ENCODE data around the gene ZNF670. TPM values are rescaled to one million over a fixed set of nuclear protein-coding genes. Genes with fewer than 3 reads are reported as not detected.

Gene ZNF670
- total RNA-seq, 1 experiment from 2014 or later: 6.0 TPM

GRCh38 chr1:247088967-247089366 is 10.4 kb upstream of the ZNF670 start:
- Mint-ChIP-seq H3K27ac (ENCODE audit: unreplicated experiment) (no peak overlapping the region), H3K4me1 (ENCODE audit: low read depth, unreplicated experiment) (no peaks in the 10 kb centered on the region), H3K27me3 (ENCODE audit: insufficient read depth, unreplicated experiment) (no peaks in the 10 kb centered on the region), H3K36me3 (ENCODE audit: insufficient read depth, unreplicated experiment) (no peaks in the 10 kb centered on the region), H3K4me3 (ENCODE audit: unreplicated experiment) (no peak overlapping the region), H3K9me3 (ENCODE audit: unreplicated experiment) (peaks cover 10% of the 10 kb centered on the region)
- ChIA-PET CTCF (no interaction called here), POLR2A (no interaction called here)
- no TSS peak for BruUV-seq (replicated peaks)
- Histone ChIP-seq H3K9me3 (peaks cover under 1% of the 10 kb centered on the region), H3K27me3 (replicated peaks; ENCODE audit: control insufficient read depth, insufficient read depth, low read length) (no peaks in the 10 kb centered on the region), H3K4me3 (ENCODE audit: low read depth, low read length) (no peak overlapping the region), H3K4me1 (no peaks in the 10 kb centered on the region), H3K36me3 (ENCODE audit: control insufficient read depth, insufficient read depth, low read length) (no peaks in the 10 kb centered on the region)
- TF ChIP-seq, protein P1, sequence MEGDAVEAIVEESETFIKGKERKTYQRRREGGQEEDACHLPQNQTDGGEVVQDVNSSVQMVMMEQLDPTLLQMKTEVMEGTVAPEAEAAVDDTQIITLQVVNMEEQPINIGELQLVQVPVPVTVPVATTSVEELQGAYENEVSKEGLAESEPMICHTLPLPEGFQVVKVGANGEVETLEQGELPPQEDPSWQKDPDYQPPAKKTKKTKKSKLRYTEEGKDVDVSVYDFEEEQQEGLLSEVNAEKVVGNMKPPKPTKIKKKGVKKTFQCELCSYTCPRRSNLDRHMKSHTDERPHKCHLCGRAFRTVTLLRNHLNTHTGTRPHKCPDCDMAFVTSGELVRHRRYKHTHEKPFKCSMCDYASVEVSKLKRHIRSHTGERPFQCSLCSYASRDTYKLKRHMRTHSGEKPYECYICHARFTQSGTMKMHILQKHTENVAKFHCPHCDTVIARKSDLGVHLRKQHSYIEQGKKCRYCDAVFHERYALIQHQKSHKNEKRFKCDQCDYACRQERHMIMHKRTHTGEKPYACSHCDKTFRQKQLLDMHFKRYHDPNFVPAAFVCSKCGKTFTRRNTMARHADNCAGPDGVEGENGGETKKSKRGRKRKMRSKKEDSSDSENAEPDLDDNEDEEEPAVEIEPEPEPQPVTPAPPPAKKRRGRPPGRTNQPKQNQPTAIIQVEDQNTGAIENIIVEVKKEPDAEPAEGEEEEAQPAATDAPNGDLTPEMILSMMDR (IDR thresholded peaks at IDR 0.05; ENCODE audit: insufficient read depth in 1 of 2, low read depth in 1 of 2, low read length in 1 of 2, severe bottlenecking in 1 of 2, unreplicated experiment in 1 of 2): no peak
- intact Hi-C loops (cut with micrococcal nuclease; ENCODE audit: unreplicated experiment): no loop called here
- no peak for DNase-seq

GRCh38 chr1:247087256-247087655 is 8.6 kb upstream of the ZNF670 start:
- Mint-ChIP-seq H3K27ac (ENCODE audit: unreplicated experiment) (no peak overlapping the region), H3K36me3 (ENCODE audit: insufficient read depth, unreplicated experiment) (no peaks in the 10 kb centered on the region), H3K4me1 (ENCODE audit: low read depth, unreplicated experiment) (no peaks in the 10 kb centered on the region), H3K27me3 (ENCODE audit: insufficient read depth, unreplicated experiment) (no peaks in the 10 kb centered on the region), H3K4me3 (ENCODE audit: unreplicated experiment) (no peak overlapping the region), H3K9me3 (ENCODE audit: unreplicated experiment) (peaks cover 10% of the 10 kb centered on the region)
- ChIA-PET POLR2A (no interaction called here), CTCF (no interaction called here)
- no TSS peak for BruUV-seq (replicated peaks)
- no peaks in the 10 kb centered on the region for H3K27me3 ChIP-seq (replicated peaks; ENCODE audit: control insufficient read depth, insufficient read depth, low read length)
- no peaks in the 10 kb centered on the region for H3K4me1 ChIP-seq
- intact Hi-C loops (cut with micrococcal nuclease; ENCODE audit: unreplicated experiment): no loop called here
- H3K36me3 ChIP-seq (ENCODE audit: control insufficient read depth, insufficient read depth, low read length): no peaks in the 10 kb centered on the region
- H3K9me3 ChIP-seq: peaks cover 5% of the 10 kb centered on the region
- DNase-seq: no peak
- no peak overlapping the region for H3K4me3 ChIP-seq (ENCODE audit: low read depth, low read length)
- TF ChIP-seq, protein P1 (IDR thresholded peaks at IDR 0.05; ENCODE audit: insufficient read depth in 1 of 2, low read depth in 1 of 2, low read length in 1 of 2, severe bottlenecking in 1 of 2, unreplicated experiment in 1 of 2): no peak

- intact Hi-C loops (cut with micrococcal nuclease; ENCODE audit: unreplicated experiment): no loop called here
- H3K9me3 ChIP-seq: peaks cover 5% of the 10 kb centered on the region
- Mint-ChIP-seq H3K4me3 (ENCODE audit: unreplicated experiment) (no peak overlapping the region), H3K27me3 (ENCODE audit: insufficient read depth, unreplicated experiment) (no peaks in the 10 kb centered on the region), H3K27ac (ENCODE audit: unreplicated experiment) (no peak overlapping the region), H3K36me3 (ENCODE audit: insufficient read depth, unreplicated experiment) (no peaks in the 10 kb centered on the region), H3K9me3 (ENCODE audit: unreplicated experiment) (peaks cover 19% of the 10 kb centered on the region), H3K4me1 (ENCODE audit: low read depth, unreplicated experiment) (no peaks in the 10 kb centered on the region)
- ChIA-PET POLR2A (no interaction called here), CTCF (no interaction called here)
- H3K4me1 ChIP-seq: no peaks in the 10 kb centered on the region
- H3K27me3 ChIP-seq (replicated peaks; ENCODE audit: control insufficient read depth, insufficient read depth, low read length): no peaks in the 10 kb centered on the region
- TF ChIP-seq, protein P1 (IDR thresholded peaks at IDR 0.05; ENCODE audit: insufficient read depth in 1 of 2, low read depth in 1 of 2, low read length in 1 of 2, severe bottlenecking in 1 of 2, unreplicated experiment in 1 of 2): no peak
- DNase-seq: no peak
- no peaks in the 10 kb centered on the region for H3K36me3 ChIP-seq (ENCODE audit: control insufficient read depth, insufficient read depth, low read length)
- no peak overlapping the region for H3K4me3 ChIP-seq (ENCODE audit: low read depth, low read length)
- BruUV-seq (replicated peaks): no TSS peak
These were observed 6.7 kb upstream of the ZNF670 start for GRCh38 chr1:247085310-247085709.
